Keratinocyte (primary cell): ENCODE results near the gene SREBF2.

Source experiments
- EZH2 ChIP-seq: IDR thresholded peaks from one replicate; pipeline ENCODE4 v1.6.1; 2012; ENCODE audit warnings: inconsistent platforms, mild to moderate bottlenecking, low read length, moderate library complexity
- TF ChIP-seq, protein P1 (sequence below), 3 experiments: IDR thresholded peaks in 1 of 3; conservative IDR thresholded peaks in 1 of 3; optimal IDR thresholded peaks in 1 of 3; 2 replicates in 2 of 3; 3 replicates in 1 of 3; pipeline versions ENCODE3 to v1.5.1; 2011; ENCODE audit warnings: low read length in 3 of 3, mild to moderate bottlenecking in 3 of 3, moderate library complexity in 2 of 3, control low read depth in 1 of 3, inconsistent platforms in 1 of 3; ENCODE audit not compliant: insufficient read depth in 2 of 3; ENCODE audit errors: extremely low read depth in 1 of 3

DNA sequence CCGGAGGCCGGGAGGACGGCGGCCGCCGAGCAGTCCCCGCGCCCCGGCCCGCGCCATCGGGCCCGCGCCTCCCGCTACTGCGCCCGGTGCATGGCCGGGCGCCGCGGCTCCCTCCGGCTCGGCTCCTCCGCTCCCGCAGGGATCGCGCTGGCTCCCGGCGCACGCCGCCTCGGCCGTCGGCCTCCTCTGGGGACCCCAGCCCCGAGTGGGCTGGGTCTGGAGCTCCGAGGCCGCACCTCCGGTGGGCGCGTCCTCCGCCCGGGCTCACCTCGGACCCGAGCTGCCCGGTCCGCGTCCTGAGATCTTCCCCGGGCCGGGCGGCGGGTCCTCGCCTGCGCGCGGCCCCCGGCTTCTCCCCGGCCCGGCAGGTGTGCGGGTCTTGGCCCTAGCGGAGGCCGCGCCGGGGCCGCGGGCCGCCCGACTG is 81.7 kb downstream of the SREBF2 start:
- TF ChIP-seq, protein P1, sequence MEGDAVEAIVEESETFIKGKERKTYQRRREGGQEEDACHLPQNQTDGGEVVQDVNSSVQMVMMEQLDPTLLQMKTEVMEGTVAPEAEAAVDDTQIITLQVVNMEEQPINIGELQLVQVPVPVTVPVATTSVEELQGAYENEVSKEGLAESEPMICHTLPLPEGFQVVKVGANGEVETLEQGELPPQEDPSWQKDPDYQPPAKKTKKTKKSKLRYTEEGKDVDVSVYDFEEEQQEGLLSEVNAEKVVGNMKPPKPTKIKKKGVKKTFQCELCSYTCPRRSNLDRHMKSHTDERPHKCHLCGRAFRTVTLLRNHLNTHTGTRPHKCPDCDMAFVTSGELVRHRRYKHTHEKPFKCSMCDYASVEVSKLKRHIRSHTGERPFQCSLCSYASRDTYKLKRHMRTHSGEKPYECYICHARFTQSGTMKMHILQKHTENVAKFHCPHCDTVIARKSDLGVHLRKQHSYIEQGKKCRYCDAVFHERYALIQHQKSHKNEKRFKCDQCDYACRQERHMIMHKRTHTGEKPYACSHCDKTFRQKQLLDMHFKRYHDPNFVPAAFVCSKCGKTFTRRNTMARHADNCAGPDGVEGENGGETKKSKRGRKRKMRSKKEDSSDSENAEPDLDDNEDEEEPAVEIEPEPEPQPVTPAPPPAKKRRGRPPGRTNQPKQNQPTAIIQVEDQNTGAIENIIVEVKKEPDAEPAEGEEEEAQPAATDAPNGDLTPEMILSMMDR (optimal IDR thresholded peaks at IDR 0.05 in 1 of 3, IDR thresholded peaks at IDR 0.05 in 1 of 3, conservative IDR thresholded peaks at IDR 0.05 in 1 of 3; ENCODE audit: extremely low read depth in 1 of 3, insufficient read depth in 2 of 3, low read length in 3 of 3) = no peak
- no peak for TF ChIP-seq EZH2
